Measurements from ENCODE around the gene KRT39.

DNA sequence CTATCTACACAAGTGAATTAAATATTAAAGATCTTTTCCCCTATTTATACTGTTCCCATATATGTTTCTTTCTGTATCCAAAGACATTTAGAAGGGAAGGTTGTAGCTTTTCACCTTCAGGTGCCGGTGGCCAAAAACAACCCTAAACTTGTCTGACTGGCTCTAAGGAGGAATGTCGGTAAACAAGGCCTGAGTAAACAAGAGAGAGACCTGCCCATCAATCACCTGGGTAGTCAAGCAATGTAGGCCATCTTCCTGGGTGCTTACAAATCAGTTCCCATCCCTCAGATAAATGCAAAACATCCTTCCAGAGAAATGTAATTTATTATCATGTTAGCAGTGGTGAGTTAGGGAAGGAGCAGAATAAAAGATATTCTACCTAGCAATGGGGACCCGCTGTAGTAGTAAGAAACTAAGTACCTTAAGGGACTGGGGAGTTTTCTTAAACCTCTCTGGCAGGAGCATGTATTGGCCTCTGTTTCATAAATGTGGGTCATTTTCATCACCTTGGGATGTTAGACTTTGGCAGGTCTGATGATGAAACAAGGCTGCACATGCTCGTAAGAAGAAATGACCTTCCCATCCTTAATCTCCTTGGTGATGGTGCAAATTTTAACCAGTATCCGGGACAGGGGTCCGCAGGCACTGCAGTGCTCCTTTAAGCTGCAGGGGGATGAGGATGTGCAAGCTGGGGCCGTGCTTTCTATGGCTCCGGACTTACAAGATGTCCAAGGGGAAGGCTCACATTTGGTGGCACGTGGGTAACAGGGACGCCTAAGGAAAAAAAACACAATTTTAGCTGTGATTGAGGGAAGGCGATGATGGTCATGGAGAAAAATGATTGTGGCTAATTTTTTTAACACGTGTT, 8.4 kb downstream of the KRT39 start:
- TF ChIP-seq FOXM1 (IDR thresholded peaks at IDR 0.05; ENCODE audit: borderline replicate concordance) (no peak), SP1 (IDR thresholded peaks at IDR 0.05) (no peak)

All from HEK293T (cell line).